Duodenal mucosa (tissue), 2 donors: ENCODE results near the gene MLKL.
A peak's percentile ranks its signal among the peaks of the same experiment; 100 is the strongest.
"Not testable (repeated sequence)": the region's sequence is repeated elsewhere in the genome, so short reads cannot be mapped to it uniquely, and the experiment has no call there.

Source experiments
- H3K27ac ChIP-seq: one replicate; pipeline ENCODE4 v1.7.0; 2013; ENCODE audit warnings: low read depth, low read length
- H3K27me3 ChIP-seq, 2 donors: one replicate each; pipeline ENCODE4 v1.7.0; 2013; ENCODE audit warnings: low read length in 2 of 2, control low read depth in 1 of 2; ENCODE audit not compliant: insufficient read depth in 2 of 2, control insufficient read depth in 1 of 2
- H3K36me3 ChIP-seq, 2 donors: one replicate each; pipeline ENCODE4 v1.7.0; 2013; ENCODE audit warnings: low read length in 2 of 2, control low read depth in 1 of 2; ENCODE audit not compliant: insufficient read depth in 2 of 2, control insufficient read depth in 1 of 2
- H3K4me1 ChIP-seq, 2 donors: one replicate each; pipeline ENCODE4 v1.7.0; 2013; ENCODE audit warnings: low read length in 2 of 2, control low read depth in 1 of 2; ENCODE audit not compliant: insufficient read depth in 2 of 2, control insufficient read depth in 1 of 2
- H3K4me3 ChIP-seq, 2 donors: one replicate each; pipeline ENCODE4 v1.7.0; 2013; ENCODE audit warnings: low read length in 2 of 2, low read depth in 1 of 2
- H3K9ac ChIP-seq, 2 donors: one replicate each; pipeline ENCODE4 v1.7.0; 2013; ENCODE audit warnings: low read length in 2 of 2, low read depth in 1 of 2
- H3K9me3 ChIP-seq, 2 donors: one replicate each; pipeline ENCODE4 v1.7.0; 2013; ENCODE audit warnings: low read length in 2 of 2, control low read depth in 1 of 2; ENCODE audit not compliant: control insufficient read depth in 1 of 2

The MLKL gene

DNA sequence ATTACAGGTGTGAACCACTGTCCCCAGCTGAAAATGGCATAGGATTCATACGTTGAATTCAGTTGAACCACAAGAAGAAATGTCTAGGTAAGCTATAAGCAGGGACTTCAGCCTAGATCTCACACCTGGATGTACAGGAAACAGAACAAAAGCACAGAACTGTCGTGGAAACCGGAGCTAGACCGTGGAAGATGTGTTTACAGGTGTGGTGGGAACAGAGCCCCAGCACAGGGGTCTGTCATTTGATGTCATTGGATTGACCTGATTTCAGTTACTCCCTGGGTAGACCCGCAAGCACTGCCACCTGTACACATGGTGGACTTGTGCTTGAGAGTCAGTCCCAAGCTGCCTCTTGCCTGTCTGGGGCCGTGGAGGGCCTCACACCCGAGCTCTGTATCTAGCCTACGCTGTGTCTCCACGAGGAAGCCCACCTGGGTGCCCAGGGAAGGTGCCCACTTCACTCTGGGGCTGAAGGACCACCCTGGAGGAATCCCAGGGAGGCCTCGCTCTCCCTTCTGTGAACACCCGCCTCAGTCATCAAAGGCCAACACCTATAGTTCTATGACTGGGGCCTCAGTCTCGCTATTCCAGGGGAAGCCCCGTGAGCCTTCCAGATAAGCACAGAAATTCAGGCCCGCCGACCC is 32.2 kb upstream of the MLKL start:
- Histone ChIP-seq H3K4me3 (no peak overlapping the region), H3K9me3 (no peaks in the 10 kb centered on the region), H3K27ac (no peak overlapping the region), H3K27me3 (no peaks in the 10 kb centered on the region), H3K4me1 (peaks cover 17% of the 10 kb centered on the region in 2 donors), H3K9ac (no peak overlapping the region), H3K36me3 (no peaks in the 10 kb centered on the region)

DNA sequence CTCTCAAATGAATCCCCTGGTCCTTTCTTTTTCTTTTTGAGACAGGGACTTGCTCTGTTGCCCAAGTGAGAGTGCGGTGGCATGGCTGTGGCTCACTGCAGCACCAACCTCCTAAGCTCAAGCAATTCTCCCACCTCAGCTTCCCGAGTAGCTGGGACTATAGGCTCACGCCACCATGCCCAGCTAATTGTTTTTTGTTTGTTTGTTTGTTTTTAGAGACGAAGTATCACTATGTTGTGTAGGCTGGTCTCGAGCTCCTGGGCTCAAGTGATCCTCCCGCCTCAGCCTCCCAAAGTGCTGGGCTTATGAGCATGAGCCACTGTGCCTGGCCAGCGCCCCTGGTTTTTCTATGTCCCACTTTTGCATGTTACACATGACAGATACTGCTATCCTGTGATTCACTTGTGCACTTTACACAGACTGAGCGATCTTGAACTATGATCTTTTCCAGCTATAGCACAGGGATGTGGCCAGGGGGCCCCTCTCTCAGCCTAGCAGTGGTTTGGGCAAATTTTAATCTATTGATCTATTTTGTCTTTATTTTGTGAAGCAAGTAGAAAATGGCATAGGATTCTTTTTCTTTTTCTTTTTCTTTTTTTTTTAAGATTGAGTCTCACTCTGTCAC is 31.3 kb upstream of the MLKL start:
- no peaks in the 10 kb centered on the region for H3K36me3 ChIP-seq
- H3K4me3 ChIP-seq: no peak overlapping the region
- no peaks in the 10 kb centered on the region for H3K9me3 ChIP-seq
- H3K27me3 ChIP-seq: no peaks in the 10 kb centered on the region
- peaks cover 16 to 17% of the 10 kb centered on the region in 2 donors for H3K4me1 ChIP-seq
- H3K27ac ChIP-seq: no peak overlapping the region
- H3K9ac ChIP-seq: no peak overlapping the region

- Histone ChIP-seq H3K4me3 (peak overlapping the region in 1 of 2 donors; percentile 12), H3K4me1 (peaks cover 23 to 27% of the 10 kb centered on the region in 2 donors), H3K27me3 (no peaks in the 10 kb centered on the region), H3K9me3 (no peaks in the 10 kb centered on the region), H3K9ac (peak overlapping the region; percentile 29 to 44), H3K27ac (peak overlapping the region; percentile 75), H3K36me3 (no peaks in the 10 kb centered on the region)
Observed at GRCh38 chr16:74729783-74730683, 29.4 kb upstream of the MLKL start.

- Histone ChIP-seq H3K27ac (no peak overlapping the region), H3K27me3 (no peaks in the 10 kb centered on the region), H3K4me1 (peaks cover 23 to 30% of the 10 kb centered on the region in 2 donors), H3K36me3 (peaks cover 0 to 4% of the 10 kb centered on the region in 2 donors), H3K4me3 (no peak overlapping the region), H3K9ac (no peak overlapping the region), H3K9me3 (no peaks in the 10 kb centered on the region)
Observed at GRCh38 chr16:74727903-74728302, 27.2 kb upstream of the MLKL start.

- Histone ChIP-seq H3K9ac (no peak overlapping the region), H3K4me1 (peaks cover 23 to 30% of the 10 kb centered on the region in 2 donors), H3K4me3 (no peak overlapping the region), H3K36me3 (peaks cover 0 to 4% of the 10 kb centered on the region in 2 donors), H3K9me3 (no peaks in the 10 kb centered on the region), H3K27me3 (no peaks in the 10 kb centered on the region), H3K27ac (no peak overlapping the region)
Observed at GRCh38 chr16:74726716-74727115, 26.1 kb upstream of the MLKL start.

- no peaks in the 10 kb centered on the region for H3K9me3 ChIP-seq
- H3K27me3 ChIP-seq: no peaks in the 10 kb centered on the region
- H3K4me1 ChIP-seq: peaks cover 23 to 30% of the 10 kb centered on the region in 2 donors
- H3K27ac ChIP-seq: peak overlapping the region; percentile 64
- no peak overlapping the region for H3K4me3 ChIP-seq
- peaks cover 0 to 4% of the 10 kb centered on the region in 2 donors for H3K36me3 ChIP-seq
- H3K9ac ChIP-seq: peak overlapping the region in 1 of 2 donors; percentile 47
Observed at GRCh38 chr16:74725651-74726455, 25.2 kb upstream of the MLKL start.

- Histone ChIP-seq H3K9me3 (no peaks in the 10 kb centered on the region), H3K27me3 (no peaks in the 10 kb centered on the region), H3K36me3 (peaks cover 0 to 4% of the 10 kb centered on the region in 2 donors), H3K9ac (peak overlapping the region in 1 of 2 donors; percentile 47), H3K4me1 (peaks cover 16 to 22% of the 10 kb centered on the region in 2 donors), H3K4me3 (no peak overlapping the region), H3K27ac (peak overlapping the region; percentile 64)
Observed at GRCh38 chr16:74724820-74725549, 24.3 kb upstream of the MLKL start.

DNA sequence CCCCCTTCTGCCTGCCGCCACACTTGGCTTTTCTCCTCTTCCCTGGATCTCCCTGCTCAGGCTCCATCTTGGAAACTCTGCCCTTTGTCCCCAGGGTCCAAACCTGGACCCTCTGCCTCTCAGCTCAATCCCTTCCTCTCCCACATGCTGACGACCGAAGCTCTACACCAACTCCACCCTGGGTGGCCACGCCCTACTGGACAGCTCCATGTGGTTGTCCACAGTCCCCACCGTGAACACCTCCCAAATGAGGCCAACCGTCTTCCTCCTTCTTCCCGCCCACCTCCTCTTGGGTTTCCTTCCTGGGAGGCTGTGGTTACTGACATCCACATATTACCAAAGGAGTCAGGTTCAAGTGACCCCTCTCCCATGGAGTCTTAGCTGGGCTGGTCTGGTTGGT is 22.6 kb upstream of the MLKL start:
- H3K27ac ChIP-seq: no peak overlapping the region
- H3K36me3 ChIP-seq: peaks cover 0 to 4% of the 10 kb centered on the region in 2 donors
- no peaks in the 10 kb centered on the region for H3K9me3 ChIP-seq
- H3K27me3 ChIP-seq: no peaks in the 10 kb centered on the region
- no peak overlapping the region for H3K4me3 ChIP-seq
- H3K9ac ChIP-seq: no peak overlapping the region
- H3K4me1 ChIP-seq: peaks cover 7 to 13% of the 10 kb centered on the region in 2 donors

GRCh38 chr16:74722156-74722555 is 21.5 kb upstream of the MLKL start:
- H3K9ac ChIP-seq, H3K27ac ChIP-seq, H3K27me3 ChIP-seq, H3K9me3 ChIP-seq, H3K4me3 ChIP-seq, H3K36me3 ChIP-seq: not testable (repeated sequence)
- H3K4me1 ChIP-seq: peaks cover 7 to 13% of the 10 kb centered on the region in 2 donors
